OCI-LY3 (cell line): ENCODE data around the gene SFXN3.
A peak's percentile ranks its signal among the peaks of the same experiment; 100 is the strongest.

ENCODE experiments used
- H2AFZ ChIP-seq: fragments of 200-600, 300-600 bp; shearing (Covaris generic); 2 replicates; pipeline ENCODE4 v1.6.0; 2014; ENCODE audit warnings: antibody characterized with exemption, low read depth, low read length
- H3K27ac ChIP-seq: fragments of 200-600, 300-600 bp; sonication (generic); 2 replicates; pipeline ENCODE4 v1.5.1; 2014; ENCODE audit warnings: mild to moderate bottlenecking, low read length, moderate library complexity, mixed read lengths
- H3K27me3 ChIP-seq: fragments of 200-600, 300-600 bp; sonication (generic); 2 replicates; pipeline ENCODE4 v1.6.1; 2014; ENCODE audit warnings: low read depth, low read length, mixed read lengths
- H3K36me3 ChIP-seq: fragments of 200-600, 300-600 bp; sonication (generic); replicated peaks from 2 replicates; pipeline ENCODE3; 2014; ENCODE audit warnings: low read depth, low read length, mixed read lengths
- H3K4me1 ChIP-seq: fragments of 300-600, 200-600 bp; sonication (generic); 2 replicates; pipeline ENCODE4 v1.6.1; 2014; ENCODE audit warnings: low read length, mixed read lengths
- H3K4me2 ChIP-seq: fragments of 200-600, 300-600 bp; sonication (generic); 2 replicates; pipeline ENCODE4 v1.6.1; 2014; ENCODE audit warnings: low read length, mixed read lengths
- H3K4me3 ChIP-seq: fragments of 300-600, 200-600 bp; sonication (generic); 2 replicates; pipeline ENCODE4 v1.5.1; 2014; ENCODE audit warnings: antibody characterized with exemption, mild to moderate bottlenecking, low read length, moderate library complexity
- H3K79me2 ChIP-seq: fragments of 300-600, 200-600 bp; shearing (Covaris generic); 2 replicates; pipeline ENCODE4 v1.6.1; 2014; ENCODE audit warnings: mild to moderate bottlenecking, low read length, mixed read lengths
- H3K9ac ChIP-seq: fragments of 300-600, 200-600 bp; shearing (Covaris generic); 2 replicates; pipeline ENCODE4 v1.6.0; 2014; ENCODE audit warnings: mild to moderate bottlenecking, low read length, moderate library complexity
- H3K9me3 ChIP-seq: fragments of 200-600, 300-600 bp; shearing (Covaris generic); 2 replicates; pipeline ENCODE4 v1.6.1; 2014; ENCODE audit warnings: low read length, mixed read lengths; ENCODE audit not compliant: insufficient read depth
- H4K20me1 ChIP-seq: fragments of 200-600, 300-600 bp; sonication (generic); 2 replicates; pipeline ENCODE4 v1.6.1; 2016; ENCODE audit warnings: low read length, mixed read lengths; ENCODE audit not compliant: insufficient read depth
- CTCF ChIP-seq: fragments of 200-600, 300-600 bp; sonication (generic); IDR thresholded peaks from 2 replicates; pipeline ENCODE4 v1.5.1; 2014; ENCODE audit warnings: antibody characterized with exemption, low read length, low read depth
- EZH2phosphoT487 ChIP-seq: fragments of 200-600 bp; shearing (Covaris generic); IDR thresholded peaks from 2 replicates; pipeline ENCODE4 v1.6.1; 2018; ENCODE audit warnings: antibody characterized with exemption, mixed run types, low read depth

Gene SFXN3

GRCh38 chr10:101011517-101012423 lies 19.3 kb upstream of the SFXN3 start:
- Histone ChIP-seq H3K36me3 (no peaks in the 10 kb centered on the region), H3K79me2 (no peaks in the 10 kb centered on the region), H3K27ac (no peak overlapping the region), H3K9me3 (no peaks in the 10 kb centered on the region), H3K4me1 (peaks cover 12% of the 10 kb centered on the region), H4K20me1 (no peaks in the 10 kb centered on the region), H3K27me3 (peaks cover 3% of the 10 kb centered on the region; the same call in 1 of the 2 replicates), H3K9ac (no peak overlapping the region), H2AFZ (no peak overlapping the region), H3K4me2 (peak overlapping the region; percentile 37; the same call in 1 of the 2 replicates), H3K4me3 (no peak overlapping the region)
- TF ChIP-seq CTCF, result no peak
- TF ChIP-seq EZH2phosphoT487, result no peak

- Histone ChIP-seq H2AFZ (no peak overlapping the region), H3K9ac (no peak overlapping the region), H3K36me3 (no peaks in the 10 kb centered on the region), H3K4me3 (no peak overlapping the region), H3K79me2 (no peaks in the 10 kb centered on the region), H3K27me3 (peaks cover 9% of the 10 kb centered on the region), H3K27ac (no peak overlapping the region), H4K20me1 (no peaks in the 10 kb centered on the region), H3K9me3 (no peaks in the 10 kb centered on the region), H3K4me2 (peak overlapping the region; percentile 37), H3K4me1 (peaks cover 12% of the 10 kb centered on the region)
- peak; percentile 68 for TF ChIP-seq CTCF
- no peak for TF ChIP-seq EZH2phosphoT487
Observed at GRCh38 chr10:101012525-101013364, 18.3 kb upstream of the SFXN3 start.

- TF ChIP-seq CTCF (no peak), EZH2phosphoT487 (no peak)
- H3K27me3 ChIP-seq, result peaks cover 16% of the 10 kb centered on the region
- no peaks in the 10 kb centered on the region for H3K36me3 ChIP-seq
- no peak overlapping the region for H3K27ac ChIP-seq
- peaks cover 16% of the 10 kb centered on the region for H3K4me1 ChIP-seq
- no peaks in the 10 kb centered on the region for H3K9me3 ChIP-seq
- peak overlapping the region; percentile 37 for H3K4me2 ChIP-seq
- no peak overlapping the region for H3K4me3 ChIP-seq
- H3K79me2 ChIP-seq, result no peaks in the 10 kb centered on the region
- H2AFZ ChIP-seq, result no peak overlapping the region
- no peak overlapping the region for H3K9ac ChIP-seq
- H4K20me1 ChIP-seq, result no peaks in the 10 kb centered on the region
Observed at GRCh38 chr10:101013365-101013825, 17.6 kb upstream of the SFXN3 start.
